Glomerular endothelial cell (primary cell): ENCODE data around the gene AADAT. TPM values are rescaled to one million over a fixed set of nuclear protein-coding genes. Genes with fewer than 3 reads are reported as not detected.
A peak's percentile ranks its signal among the peaks of the same experiment; 100 is the strongest.

Experiments used
- DNase-seq: peaks from one replicate; pipeline ENCODE4 v3.0.0-alpha.2; 2011; ENCODE audit warnings: low read depth, low spot score; ENCODE audit errors: extremely low read depth
- total RNA-seq: library from RNA; depleted of rRNA; stranded (reverse); fragments of >200 nt; gene quantifications from 2 replicates; pipeline ENCODE4 v1.2.3, GENCODE V29; 2015

AADAT gene
- total RNA-seq, 1 donor from 2014 or later, result 9.7 TPM

- DNase-seq, result no peak
These were observed 53.9 kb downstream of the AADAT start for GRCh38 chr4:170035845-170036244.

GRCh38 chr4:170035231-170035630 is 54.5 kb downstream of the AADAT start:
- no peak for DNase-seq

- DNase-seq, result no peak
These were observed 55.8 kb downstream of the AADAT start for GRCh38 chr4:170033999-170034398.

- DNase-seq, result no peak
These were observed 59.6 kb downstream of the AADAT start for GRCh38 chr4:170030121-170030520.

GRCh38 chr4:170027181-170027829 is 62.5 kb downstream of the AADAT start:
- DNase-seq, result peak; percentile 79

- DNase-seq, result peak; percentile 5
These were observed 63.3 kb downstream of the AADAT start, which contains the start of gene MFAP3L for GRCh38 chr4:170026253-170027021. MFAP3L (minus strand) TSS chr4:170026395; CDS start chr4:170005877, 20,518 bp downstream.

- no peak for DNase-seq
These were observed 64.1 kb downstream of the AADAT start for GRCh38 chr4:170025523-170026252.

GRCh38 chr4:170022211-170022610 is 67.5 kb downstream of the AADAT start:
- no peak for DNase-seq

- DNase-seq, result no peak
These were observed 72.5 kb downstream of the AADAT start for GRCh38 chr4:170017252-170017651.

- no peak for DNase-seq
These were observed 74.5 kb downstream of the AADAT start for GRCh38 chr4:170015285-170015684.

GRCh38 chr4:170014359-170015011 is 75.3 kb downstream of the AADAT start:
- DNase-seq, result no peak

GRCh38 chr4:170012629-170012958 is 77.2 kb downstream of the AADAT start:
- no peak for DNase-seq

- DNase-seq, result no peak
These were observed 77.7 kb downstream of the AADAT start for GRCh38 chr4:170011921-170012628.

Other genes starting within 250 kb of the AADAT start
- gene MFAP3L, start 63.6 kb downstream of the AADAT start, total RNA-seq, result 1.6 and 3.1 TPM in 2 replicates